Activated naive CD4-positive, alpha-beta T cell treated with anti-CD3 and anti-CD28 coated beads, Interleukin-2, amount 10 ng/mL, durations not matched to agents 7 days and 5 days (primary cell): ENCODE data around the gene GALR1.
"Not testable (repeated sequence)": the region's sequence is repeated elsewhere in the genome, so short reads cannot be mapped to it uniquely, and the experiment has no call there.

Experiments used
- CTCF ChIA-PET: fragments of 350-600 bp; sonication (Branson Sonifier 250); formaldehyde crosslinking; loops from one replicate; lab custom pipeline; 2021; ENCODE audit warnings: antibody characterized with exemption; lab: Charles Lee
- DNase-seq: peaks from one replicate; pipeline ENCODE4 v3.0.0-alpha.2; 2020
- H3K27ac Mint-ChIP-seq: one replicate; pipeline ENCODE4 v1.8.0; 2021; ENCODE audit warnings: mild to moderate bottlenecking, moderate library complexity, mixed read lengths
- H3K27me3 Mint-ChIP-seq: one replicate; pipeline ENCODE4 v1.8.0; 2021; ENCODE audit warnings: mild to moderate bottlenecking, mixed read lengths
- H3K36me3 Mint-ChIP-seq: one replicate; pipeline ENCODE4 v1.8.0; 2021; ENCODE audit warnings: mixed read lengths
- H3K4me1 Mint-ChIP-seq: one replicate; pipeline ENCODE4 v1.8.0; 2021; ENCODE audit warnings: mixed read lengths
- H3K4me3 Mint-ChIP-seq: one replicate; pipeline ENCODE4 v1.8.0; 2021; ENCODE audit warnings: mild to moderate bottlenecking, moderate library complexity, mixed read lengths
- H3K9me3 Mint-ChIP-seq: one replicate; pipeline ENCODE4 v1.8.0; 2021; ENCODE audit warnings: mixed read lengths

The GALR1 gene

DNA sequence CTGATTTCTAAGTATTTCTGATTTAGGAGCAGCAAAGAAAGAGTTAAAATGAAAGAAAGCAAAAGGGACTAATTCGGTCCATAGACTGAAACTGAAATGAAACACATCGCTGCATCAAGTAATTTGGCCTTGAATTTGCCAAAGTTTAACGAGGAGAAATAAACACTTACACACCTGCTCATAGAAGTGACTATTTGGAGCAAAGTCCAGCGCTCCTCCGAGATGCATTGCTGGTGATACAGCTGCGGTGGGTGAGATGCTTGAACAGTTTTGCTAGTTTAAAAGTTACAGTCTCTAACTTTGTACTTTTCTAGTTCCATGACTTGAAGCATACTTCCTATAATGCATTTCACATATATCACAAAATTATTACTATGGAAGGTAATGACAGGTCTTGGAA, 18.3 kb downstream of the GALR1 start:
- Mint-ChIP-seq H3K27me3 (peaks cover 21% of the 10 kb centered on the region), H3K4me1 (no peaks in the 10 kb centered on the region), H3K4me3 (no peak overlapping the region), H3K27ac (no peak overlapping the region), H3K9me3 (peaks cover 12% of the 10 kb centered on the region), H3K36me3 (no peaks in the 10 kb centered on the region)
- CTCF ChIA-PET, result no interaction called here
- DNase-seq, result no peak

DNA sequence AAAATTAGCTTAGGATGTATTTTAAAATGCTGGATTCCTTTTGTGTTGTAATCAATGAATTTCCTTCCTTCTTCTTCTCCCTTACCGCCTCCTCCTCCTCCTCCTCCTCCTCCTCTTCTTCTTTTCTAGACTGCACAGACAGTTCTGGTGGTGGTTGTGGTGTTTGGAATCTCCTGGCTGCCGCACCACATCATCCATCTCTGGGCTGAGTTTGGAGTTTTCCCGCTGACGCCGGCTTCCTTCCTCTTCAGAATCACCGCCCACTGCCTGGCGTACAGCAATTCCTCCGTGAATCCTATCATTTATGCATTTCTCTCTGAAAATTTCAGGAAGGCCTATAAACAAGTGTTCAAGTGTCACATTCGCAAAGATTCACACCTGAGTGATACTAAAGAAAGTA, 18.8 kb downstream of the GALR1 start:
- Mint-ChIP-seq H3K4me3 (no peak overlapping the region), H3K27ac (no peak overlapping the region), H3K9me3 (peaks cover 12% of the 10 kb centered on the region), H3K27me3 (peaks cover 21% of the 10 kb centered on the region), H3K4me1 (no peaks in the 10 kb centered on the region), H3K36me3 (no peaks in the 10 kb centered on the region)
- DNase-seq, result no peak
- CTCF ChIA-PET, result no interaction called here

DNA sequence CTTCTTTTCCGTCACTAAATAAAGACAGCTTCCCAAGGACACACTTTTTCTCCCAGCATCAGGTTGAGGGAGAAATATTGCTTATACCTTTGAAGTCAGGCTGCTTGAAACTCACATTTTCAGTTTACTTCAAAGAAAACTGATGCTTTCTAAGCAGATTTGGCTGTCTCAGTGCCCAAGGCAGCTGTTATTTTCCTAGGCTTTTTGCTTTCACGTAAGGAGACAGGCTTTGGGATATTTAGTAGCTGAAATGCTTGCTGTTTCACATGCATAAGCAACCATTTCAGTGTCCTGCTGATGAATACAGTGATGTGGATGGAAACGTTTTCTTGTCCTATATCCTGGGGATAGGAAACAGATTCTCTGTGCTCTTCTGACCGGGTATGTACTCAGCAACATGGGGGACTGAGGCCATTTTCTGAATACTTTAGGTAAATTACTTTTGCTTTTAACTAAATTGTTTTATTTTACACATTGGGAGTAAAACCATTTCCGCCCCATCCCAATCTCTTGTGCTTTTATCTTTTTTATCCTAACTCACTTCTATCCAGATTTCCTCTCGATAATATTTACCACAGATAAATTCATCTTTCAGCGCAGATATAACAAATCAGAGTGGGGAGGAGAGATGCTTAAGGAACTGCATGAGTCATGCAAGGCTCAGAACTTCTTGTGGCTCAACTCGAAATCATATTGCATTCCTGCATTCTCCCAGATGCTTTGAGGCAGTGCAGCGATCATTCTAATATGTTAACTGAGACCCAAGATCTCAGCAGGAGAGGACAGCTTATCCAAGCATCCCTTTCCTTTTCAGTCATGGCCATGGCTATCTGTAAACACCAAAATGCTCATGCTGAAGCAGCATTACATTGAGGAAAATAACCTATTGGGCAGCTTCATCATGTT, 22.2 kb downstream of the GALR1 start:
- no peak overlapping the region for H3K4me3 Mint-ChIP-seq
- H3K9me3 Mint-ChIP-seq, result peaks cover 2% of the 10 kb centered on the region
- CTCF ChIA-PET, result no interaction called here
- H3K27me3 Mint-ChIP-seq, result peaks cover 21% of the 10 kb centered on the region
- no peaks in the 10 kb centered on the region for H3K4me1 Mint-ChIP-seq
- H3K27ac Mint-ChIP-seq, result no peak overlapping the region
- DNase-seq, result no peak
- H3K36me3 Mint-ChIP-seq, result no peaks in the 10 kb centered on the region

- DNase-seq, CTCF ChIA-PET, H3K9me3 Mint-ChIP-seq, H3K36me3 Mint-ChIP-seq, H3K4me3 Mint-ChIP-seq, H3K4me1 Mint-ChIP-seq, H3K27me3 Mint-ChIP-seq, H3K27ac Mint-ChIP-seq: not testable (repeated sequence)
Measured at GRCh38 chr18:77290841-77291240, 41.2 kb downstream of the GALR1 start.

DNA sequence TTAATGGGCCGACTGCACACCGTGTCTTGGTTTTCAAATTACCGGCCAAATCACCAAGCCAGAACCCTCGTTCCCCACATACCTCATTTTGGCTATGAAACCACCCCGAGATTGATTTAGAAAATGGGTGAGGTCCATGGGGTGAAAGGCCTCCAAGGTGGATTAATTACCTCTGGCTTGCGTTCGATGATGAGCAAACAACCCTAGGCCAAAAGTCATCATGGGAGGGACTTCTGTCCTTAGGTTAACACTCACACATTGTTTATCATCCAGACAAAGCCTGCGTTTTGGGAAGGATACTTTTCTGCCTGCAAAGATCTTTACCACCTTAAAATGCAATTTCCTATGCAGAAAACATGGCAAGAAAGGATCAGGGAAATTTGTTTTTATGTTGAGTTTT, 48.5 kb downstream of the GALR1 start:
- no peak overlapping the region for H3K4me3 Mint-ChIP-seq
- no peaks in the 10 kb centered on the region for H3K27me3 Mint-ChIP-seq
- H3K9me3 Mint-ChIP-seq, result no peaks in the 10 kb centered on the region
- CTCF ChIA-PET, result interaction anchor here (0.6 kb wide), 1 partner anchor 147 kb away, joined by 3 read pairs; no protein-coding TSS in a partner anchor
- H3K27ac Mint-ChIP-seq, result no peak overlapping the region
- H3K36me3 Mint-ChIP-seq, result no peaks in the 10 kb centered on the region
- no peak for DNase-seq
- no peaks in the 10 kb centered on the region for H3K4me1 Mint-ChIP-seq

- CTCF ChIA-PET, result no interaction called here
- Mint-ChIP-seq H3K27me3 (no peaks in the 10 kb centered on the region), H3K36me3 (no peaks in the 10 kb centered on the region), H3K4me1 (no peaks in the 10 kb centered on the region), H3K27ac (no peak overlapping the region), H3K9me3 (no peaks in the 10 kb centered on the region), H3K4me3 (no peak overlapping the region)
- DNase-seq, result no peak
Measured at GRCh38 chr18:77299706-77300105, 50.1 kb downstream of the GALR1 start.

GRCh38 chr18:77300579-77300978, 50.9 kb downstream of the GALR1 start:
- CTCF ChIA-PET, result interaction anchor here (0.5 kb wide), 1 partner anchor 67 kb away, joined by 3 read pairs; no protein-coding TSS in a partner anchor
- Mint-ChIP-seq H3K27me3 (no peaks in the 10 kb centered on the region), H3K36me3 (no peaks in the 10 kb centered on the region), H3K4me3 (no peak overlapping the region), H3K9me3 (no peaks in the 10 kb centered on the region), H3K27ac (no peak overlapping the region), H3K4me1 (no peaks in the 10 kb centered on the region)
- no peak for DNase-seq

GRCh38 chr18:77304268-77304667, 54.6 kb downstream of the GALR1 start:
- CTCF ChIA-PET, result interaction anchor here (0.6 kb wide), 1 partner anchor 428 kb away, joined by 3 read pairs; no protein-coding TSS in a partner anchor
- no peak for DNase-seq
- Mint-ChIP-seq H3K27me3 (peaks cover 6% of the 10 kb centered on the region), H3K4me3 (no peak overlapping the region), H3K4me1 (no peaks in the 10 kb centered on the region), H3K27ac (no peak overlapping the region), H3K9me3 (no peaks in the 10 kb centered on the region), H3K36me3 (no peaks in the 10 kb centered on the region)

DNA sequence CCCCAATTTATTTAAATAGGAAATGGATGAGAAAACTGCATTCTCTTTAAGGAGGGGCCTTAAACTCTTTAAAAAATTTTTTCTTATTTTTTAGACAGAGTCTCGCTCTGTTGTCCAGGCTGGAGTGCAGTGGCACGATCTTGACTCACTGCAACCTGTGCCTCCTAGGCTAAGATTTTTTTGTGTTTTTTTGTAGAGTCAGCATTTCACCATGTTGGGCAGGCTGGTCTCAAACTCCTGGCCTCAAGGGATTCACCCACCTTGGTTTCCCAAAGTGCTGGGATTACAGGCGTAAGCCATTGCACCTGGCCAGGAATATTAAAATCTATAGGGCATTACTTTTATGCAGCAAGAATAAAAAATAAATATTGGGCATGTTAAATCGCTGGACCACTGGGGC, 56.0 kb downstream of the GALR1 start:
- Mint-ChIP-seq H3K4me3 (no peak overlapping the region), H3K36me3 (no peaks in the 10 kb centered on the region), H3K27ac (no peak overlapping the region), H3K4me1 (no peaks in the 10 kb centered on the region), H3K9me3 (no peaks in the 10 kb centered on the region), H3K27me3 (peaks cover 11% of the 10 kb centered on the region)
- DNase-seq, result no peak
- CTCF ChIA-PET, result no interaction called here

- Mint-ChIP-seq H3K27ac (no peak overlapping the region), H3K4me1 (no peaks in the 10 kb centered on the region), H3K4me3 (no peak overlapping the region), H3K36me3 (no peaks in the 10 kb centered on the region), H3K27me3 (peaks cover 11% of the 10 kb centered on the region), H3K9me3 (no peaks in the 10 kb centered on the region)
- DNase-seq, result no peak
- CTCF ChIA-PET, result no interaction called here
Measured at GRCh38 chr18:77308216-77308615, 58.6 kb downstream of the GALR1 start.

GRCh38 chr18:77314511-77314910, 64.9 kb downstream of the GALR1 start:
- Mint-ChIP-seq H3K36me3 (no peaks in the 10 kb centered on the region), H3K4me1 (no peaks in the 10 kb centered on the region), H3K27ac (no peak overlapping the region), H3K27me3 (peaks cover 5% of the 10 kb centered on the region), H3K9me3 (no peaks in the 10 kb centered on the region), H3K4me3 (no peak overlapping the region)
- DNase-seq, result no peak
- CTCF ChIA-PET, result no interaction called here

DNA sequence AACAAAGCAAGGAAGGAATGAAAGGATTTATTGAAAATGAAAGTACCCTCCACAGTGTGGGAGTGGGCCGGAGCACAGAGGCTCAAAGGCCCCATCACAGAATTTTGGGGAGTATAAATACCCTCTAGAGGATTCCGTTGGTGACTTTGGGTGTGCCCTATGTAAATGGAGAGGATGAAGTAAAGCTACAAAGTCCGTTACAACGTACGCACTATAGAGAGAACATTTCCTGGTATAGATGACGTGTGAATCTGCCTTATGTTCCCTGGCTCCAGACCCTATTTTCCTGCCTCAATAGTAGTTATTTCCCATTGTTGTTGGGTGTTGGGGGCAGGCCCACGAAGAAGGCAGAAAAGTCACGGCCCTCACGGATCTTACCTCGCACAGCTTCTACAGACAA, 65.3 kb downstream of the GALR1 start:
- no peaks in the 10 kb centered on the region for H3K36me3 Mint-ChIP-seq
- CTCF ChIA-PET, result interaction anchor here (0.6 kb wide), 1 partner anchor 237 kb away, joined by 3 read pairs; no protein-coding TSS in a partner anchor
- no peak overlapping the region for H3K4me3 Mint-ChIP-seq
- peaks cover 1% of the 10 kb centered on the region for H3K27me3 Mint-ChIP-seq
- no peaks in the 10 kb centered on the region for H3K4me1 Mint-ChIP-seq
- no peaks in the 10 kb centered on the region for H3K9me3 Mint-ChIP-seq
- H3K27ac Mint-ChIP-seq, result no peak overlapping the region
- DNase-seq, result no peak

GRCh38 chr18:77316008-77316407, 66.4 kb downstream of the GALR1 start:
- DNase-seq, result no peak
- Mint-ChIP-seq H3K4me3 (no peak overlapping the region), H3K27ac (no peak overlapping the region), H3K27me3 (peaks cover 7% of the 10 kb centered on the region), H3K36me3 (no peaks in the 10 kb centered on the region), H3K9me3 (no peaks in the 10 kb centered on the region), H3K4me1 (no peaks in the 10 kb centered on the region)
- CTCF ChIA-PET, result no interaction called here

DNA sequence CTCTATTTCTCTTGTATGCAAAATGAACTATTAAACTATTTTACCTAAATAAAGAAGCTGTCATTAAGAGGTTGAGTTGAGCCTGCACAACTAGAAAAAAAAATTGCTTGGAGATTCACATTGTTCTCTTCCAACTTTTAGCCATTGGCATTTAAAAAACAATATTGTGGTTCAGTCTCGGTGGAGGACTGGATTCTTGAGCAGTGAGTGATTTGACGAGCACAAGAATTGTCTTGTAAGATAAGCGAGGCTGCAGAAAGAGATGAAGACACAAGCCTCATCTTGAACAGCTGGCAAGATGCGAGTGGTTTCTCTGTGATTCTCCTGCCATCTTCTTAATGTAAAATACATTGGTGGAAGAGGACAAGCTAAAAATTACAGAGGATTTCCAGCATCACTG, 67.0 kb downstream of the GALR1 start:
- H3K9me3 Mint-ChIP-seq, result no peaks in the 10 kb centered on the region
- peaks cover 7% of the 10 kb centered on the region for H3K27me3 Mint-ChIP-seq
- no peak overlapping the region for H3K27ac Mint-ChIP-seq
- no peaks in the 10 kb centered on the region for H3K36me3 Mint-ChIP-seq
- no peak overlapping the region for H3K4me3 Mint-ChIP-seq
- CTCF ChIA-PET, result no interaction called here
- DNase-seq, result no peak
- no peaks in the 10 kb centered on the region for H3K4me1 Mint-ChIP-seq

- Mint-ChIP-seq H3K36me3 (no peaks in the 10 kb centered on the region), H3K27me3 (peaks cover 14% of the 10 kb centered on the region), H3K4me3 (no peak overlapping the region), H3K4me1 (no peaks in the 10 kb centered on the region), H3K27ac (no peak overlapping the region), H3K9me3 (no peaks in the 10 kb centered on the region)
- CTCF ChIA-PET, result no interaction called here
- DNase-seq, result no peak
Measured at GRCh38 chr18:77320971-77321559, 71.4 kb downstream of the GALR1 start.
